GM18870 (cell line): ENCODE measurements around the gene MSANTD1.
A peak's percentile ranks its signal among the peaks of the same experiment; 100 is the strongest.

ENCODE experiments used
- ATAC-seq: cut with Tn5 transposase; IDR thresholded peaks from one replicate; pipeline ENCODE4 v1.9.1; 2021; ENCODE audit warnings: moderate library complexity; ENCODE audit not compliant: unreplicated experiment

The MSANTD1 gene

GRCh38 chr4:3261411-3262207 is 12.7 kb downstream of the MSANTD1 start:
- ATAC-seq, result no peak

DNA sequence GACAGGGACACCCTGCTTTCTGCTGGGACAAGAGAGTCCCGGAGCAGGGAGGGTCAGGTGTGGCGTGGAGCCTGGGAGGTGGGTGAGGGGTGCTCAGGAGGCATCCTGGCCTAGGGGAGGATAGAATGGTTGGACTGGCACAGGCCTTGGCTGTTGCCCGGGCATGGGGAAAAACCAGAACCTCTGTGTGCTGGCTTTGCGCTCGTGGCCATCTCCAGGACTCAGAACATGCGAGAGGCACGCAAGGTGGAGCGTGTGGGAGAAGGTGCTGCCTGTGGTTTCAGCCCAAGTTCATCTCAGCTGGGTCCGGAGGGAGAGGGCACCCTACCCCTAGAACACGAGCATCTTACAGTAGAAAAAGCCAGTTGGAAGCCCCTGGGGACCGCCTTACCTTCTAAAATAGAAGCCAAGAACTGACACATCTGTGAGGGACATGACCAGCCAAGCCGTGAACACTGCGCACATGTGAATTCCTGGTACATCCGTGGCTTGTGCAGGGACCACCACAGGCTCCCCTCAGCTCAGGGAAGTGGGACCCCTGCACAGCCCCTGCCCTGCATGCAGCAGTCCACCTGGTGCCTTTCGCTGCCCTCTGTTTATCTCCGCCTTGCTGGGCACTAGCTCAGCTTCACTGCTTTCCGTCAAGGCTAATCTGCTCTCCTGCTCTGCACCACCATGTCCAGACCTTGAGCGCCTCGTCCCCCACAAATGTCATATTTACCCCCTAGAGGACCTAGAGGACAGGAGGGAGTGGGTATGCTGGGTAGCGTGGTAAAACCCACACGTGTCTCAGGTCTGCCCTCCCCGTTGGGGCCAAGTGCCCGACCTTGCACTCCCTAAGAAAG is 13.5 kb downstream of the MSANTD1 start:
- no peak for ATAC-seq

GRCh38 chr4:3263053-3263875 is 14.3 kb downstream of the MSANTD1 start:
- ATAC-seq, result no peak

GRCh38 chr4:3263876-3264193 is 14.9 kb downstream of the MSANTD1 start:
- no peak for ATAC-seq

DNA sequence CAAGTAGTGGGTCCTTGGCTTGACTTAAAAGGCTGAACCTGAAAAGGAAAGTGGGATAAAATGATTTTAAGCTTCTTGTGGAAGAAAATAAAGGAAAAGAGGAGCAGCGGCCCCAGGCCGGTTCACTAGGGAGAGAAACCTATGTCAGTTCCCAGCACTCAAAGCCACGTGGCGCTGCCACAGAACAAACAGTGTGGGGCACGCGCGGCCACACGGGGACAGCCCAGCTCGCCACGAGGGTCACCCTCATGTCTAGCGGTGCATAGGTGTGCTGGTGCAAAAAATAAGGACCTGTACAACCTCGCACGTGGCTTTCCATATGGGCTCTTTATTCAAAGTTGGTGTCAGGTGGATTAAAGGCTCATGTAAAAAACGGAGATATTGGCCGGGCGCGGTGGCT is 17.1 kb downstream of the MSANTD1 start:
- no peak for ATAC-seq

- no peak for ATAC-seq
These were observed 18.8 kb downstream of the MSANTD1 start for GRCh38 chr4:3267576-3268394.

DNA sequence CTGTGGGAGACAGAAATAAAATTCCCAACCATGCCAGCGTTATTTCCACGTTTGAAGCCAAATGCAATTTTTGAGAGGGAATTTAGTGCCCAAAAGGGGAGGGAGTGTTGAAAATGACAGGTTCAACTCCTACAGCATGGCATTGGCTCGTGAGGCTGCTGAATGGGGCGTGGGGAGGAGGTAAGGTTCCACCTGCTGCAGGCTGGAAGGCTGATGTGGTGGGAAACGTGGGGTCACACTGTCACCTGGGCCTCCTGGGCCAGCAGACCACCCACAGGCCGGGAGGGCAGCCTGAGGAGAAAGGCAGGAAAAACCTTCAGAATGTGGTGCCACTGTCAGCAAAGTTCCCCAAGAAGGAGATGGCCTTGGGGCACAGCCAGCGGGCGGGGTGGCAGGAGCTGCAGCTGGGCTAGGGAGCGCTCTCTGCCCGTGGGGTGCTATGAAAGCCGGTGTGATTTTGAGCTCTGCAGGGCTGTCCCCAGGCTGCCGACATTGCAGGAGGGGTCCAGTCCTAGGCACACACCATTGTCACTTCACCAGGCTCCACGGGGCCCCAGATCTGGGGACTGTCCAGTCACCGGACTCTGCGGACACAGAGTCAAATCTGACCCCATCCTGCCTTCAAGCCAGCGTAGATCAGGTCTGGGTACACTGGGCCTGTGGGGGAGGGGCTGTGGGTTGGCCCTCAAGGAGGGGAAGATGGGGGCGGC is 19.6 kb downstream of the MSANTD1 start:
- no peak for ATAC-seq

DNA sequence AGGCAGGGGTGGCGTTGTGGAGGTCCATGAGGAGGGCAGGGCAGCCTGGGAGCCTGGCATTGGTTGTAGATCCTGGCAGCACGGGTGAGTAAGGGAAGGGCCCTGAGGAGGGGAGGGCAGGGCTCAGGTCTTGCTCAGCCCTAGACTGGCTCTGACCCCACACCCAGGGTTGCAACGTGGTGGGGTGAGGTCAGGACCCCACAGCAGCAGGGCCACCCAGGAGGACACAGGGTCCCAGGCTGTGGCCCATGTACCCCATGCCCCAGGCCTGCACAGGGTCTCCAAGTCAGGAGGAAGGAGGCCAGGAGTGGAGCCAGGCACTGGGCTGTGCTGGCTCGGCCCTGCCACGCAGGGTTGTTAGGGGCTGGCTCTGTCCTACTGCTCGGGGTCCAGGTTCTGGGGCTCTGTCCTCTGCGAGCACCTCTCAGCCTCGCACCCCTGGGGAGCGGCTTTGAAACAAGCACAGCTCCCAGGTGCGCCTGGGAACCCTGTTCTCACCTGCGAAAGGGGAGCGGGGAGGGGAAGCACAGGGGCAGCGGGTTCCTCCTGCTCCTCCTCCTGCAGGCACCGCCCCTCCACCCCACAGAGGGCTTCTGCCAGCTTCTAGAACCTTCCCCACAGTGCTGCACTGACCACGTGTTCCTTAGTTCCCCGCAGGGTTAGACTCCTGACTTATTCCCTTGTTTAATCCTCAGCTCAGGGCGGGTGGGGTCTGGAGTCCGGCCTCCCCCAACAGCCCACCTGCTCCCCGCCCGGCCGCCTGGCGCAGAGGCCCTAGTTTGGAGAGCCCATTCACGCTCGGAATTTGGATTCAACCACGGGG is 20.4 kb downstream of the MSANTD1 start:
- no peak for ATAC-seq

- ATAC-seq, result no peak
These were observed 21.1 kb downstream of the MSANTD1 start for GRCh38 chr4:3269991-3270611.

GRCh38 chr4:3271131-3271530 is 22.2 kb downstream of the MSANTD1 start:
- ATAC-seq, result no peak

- no peak for ATAC-seq
These were observed 28.0 kb downstream of the MSANTD1 start for GRCh38 chr4:3276986-3277385.

DNA sequence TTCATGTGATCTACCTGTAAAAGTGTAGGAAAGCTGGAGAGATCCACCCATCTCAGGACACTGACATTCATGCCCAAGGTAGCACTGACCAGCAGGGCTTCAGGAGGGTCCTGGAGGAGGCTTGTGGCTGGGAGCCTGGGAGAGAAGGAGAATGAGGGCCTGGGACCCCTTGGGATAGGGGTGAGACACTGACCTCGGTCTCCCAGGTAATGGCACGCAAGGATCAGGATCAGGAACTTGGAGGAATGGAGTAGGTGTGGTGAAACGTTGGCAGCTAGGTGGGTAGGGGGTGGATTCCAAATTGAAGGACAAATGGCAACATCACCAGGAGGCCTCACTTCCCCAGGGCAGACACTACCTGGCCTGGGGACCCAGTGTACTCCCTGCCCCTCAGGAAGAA is 31.5 kb downstream of the MSANTD1 start:
- ATAC-seq, result no peak

DNA sequence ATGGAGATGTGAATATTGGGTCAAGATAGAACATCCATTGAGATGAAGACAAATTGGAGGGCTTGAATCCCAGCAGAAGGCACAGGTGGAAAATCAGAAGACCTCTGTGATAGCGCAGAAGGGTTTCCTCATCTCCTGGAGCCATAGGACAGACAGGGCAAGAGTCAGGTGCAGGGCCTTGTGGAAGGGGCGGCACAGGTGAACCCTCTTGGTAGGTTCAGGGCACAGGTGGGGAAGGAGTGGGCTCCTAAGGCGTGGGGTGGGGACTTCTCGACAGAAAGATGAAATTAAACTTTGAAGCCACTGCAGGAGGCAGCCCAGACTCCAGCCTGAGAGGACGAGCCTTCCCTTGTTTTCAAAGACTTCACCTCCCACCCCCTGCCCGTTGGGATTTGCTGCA is 34.5 kb downstream of the MSANTD1 start:
- no peak for ATAC-seq

DNA sequence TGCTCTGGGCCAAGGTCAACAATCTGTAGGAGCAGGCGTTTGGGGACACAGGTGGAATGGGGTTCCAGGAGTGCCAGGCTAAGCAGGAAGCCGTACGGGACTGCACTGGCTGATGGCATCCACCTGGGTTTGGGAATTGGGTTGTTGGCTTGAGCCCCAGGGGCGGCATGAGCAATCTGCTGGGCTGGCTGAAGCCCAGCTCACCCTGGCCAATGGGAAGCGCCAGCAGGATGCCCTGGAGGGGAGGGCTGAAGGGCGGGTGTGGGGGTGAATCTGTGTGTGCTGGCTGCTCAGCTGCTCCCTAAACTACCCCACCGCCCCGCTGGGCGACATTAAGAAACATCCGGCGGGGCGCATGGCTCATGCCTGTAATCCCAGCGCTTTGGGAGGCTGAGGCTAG is 35.0 kb downstream of the MSANTD1 start:
- ATAC-seq, result no peak

DNA sequence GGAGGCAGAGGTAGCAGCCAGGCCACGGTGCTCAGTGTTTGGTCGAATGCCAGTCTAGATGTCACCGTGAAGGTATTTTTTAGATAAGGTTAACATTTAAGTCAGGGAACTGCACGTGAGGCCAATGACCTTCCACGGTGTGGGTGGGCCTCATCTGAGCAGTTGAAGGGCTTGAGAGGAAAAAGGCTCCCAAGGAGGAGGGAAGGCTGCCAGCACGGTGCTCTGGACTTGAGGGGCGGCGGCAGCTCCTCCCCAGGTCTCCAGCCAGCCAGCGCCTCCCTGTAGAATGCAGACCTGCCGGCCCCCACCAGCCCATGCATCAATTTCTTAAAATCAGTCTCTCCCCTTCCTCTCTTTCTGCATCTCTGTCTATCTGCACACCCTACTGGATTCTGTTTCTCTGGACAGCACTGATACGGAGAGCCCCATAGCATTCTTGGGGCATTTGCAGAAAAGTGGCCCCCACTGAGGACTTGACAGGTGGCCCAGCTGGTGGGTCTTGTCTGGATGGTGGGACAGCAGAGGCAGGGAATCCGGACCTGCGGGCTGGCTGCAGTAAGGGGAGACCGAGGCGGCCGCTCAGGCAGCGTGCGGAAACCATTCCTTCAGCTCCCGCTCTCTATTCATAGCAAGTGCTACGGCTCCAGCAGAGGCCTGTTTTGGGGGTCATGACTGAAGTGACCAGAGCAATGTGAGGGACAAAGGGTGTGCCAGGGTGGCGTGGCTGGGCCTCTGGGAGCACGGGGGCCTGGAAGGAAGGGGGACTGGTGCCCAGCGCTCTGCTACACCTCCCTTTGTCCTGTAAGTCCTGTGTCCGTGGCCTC is 36.0 kb downstream of the MSANTD1 start:
- no peak for ATAC-seq

DNA sequence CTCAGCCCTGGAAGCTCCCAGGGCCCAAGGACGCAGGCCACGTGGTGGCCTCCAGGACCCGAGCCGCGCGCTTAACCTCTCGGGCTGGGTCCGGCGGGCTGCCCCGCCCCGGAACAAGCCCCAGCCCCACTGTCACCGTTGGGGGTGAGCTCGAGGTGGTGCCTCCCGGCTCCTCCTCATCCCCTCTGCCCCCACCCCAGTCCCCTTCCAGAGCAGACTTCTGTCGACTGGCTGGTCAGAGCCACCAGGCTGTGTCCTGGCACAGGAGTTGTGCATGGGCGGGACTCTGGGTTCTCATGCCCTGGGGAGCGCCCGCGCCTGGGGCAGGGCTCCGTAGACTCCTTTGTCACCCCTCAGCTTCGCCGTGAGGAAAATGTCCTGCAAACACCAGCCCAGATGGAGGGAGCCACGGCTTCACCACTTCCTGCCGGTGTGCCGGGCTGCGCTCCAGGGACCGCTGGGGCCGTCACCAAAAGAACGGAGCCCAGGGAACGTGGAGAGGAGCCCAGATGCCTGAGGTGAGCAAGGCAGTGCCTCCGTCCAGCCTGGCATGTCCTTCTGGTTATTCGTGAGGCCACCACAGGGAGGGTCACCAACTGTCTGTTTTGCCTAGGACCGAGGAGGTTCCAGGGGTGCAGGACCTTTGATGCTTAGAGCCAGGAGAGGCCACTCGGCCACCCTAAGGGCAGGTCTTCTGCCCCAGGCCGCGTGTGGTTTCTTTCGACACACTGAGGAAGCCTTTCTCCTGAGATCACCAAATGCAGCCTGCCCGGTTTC is 36.8 kb downstream of the MSANTD1 start:
- ATAC-seq, result peak; percentile 80
